ENCODE results near the gene C17orf50. TPM values are rescaled to one million over a fixed set of nuclear protein-coding genes. Genes with fewer than 3 reads are reported as not detected.

C17orf50 gene
- total and polyA plus RNA-seq, 10 donors = 0.15 to 0.42 TPM; not detected in 8

DNA sequence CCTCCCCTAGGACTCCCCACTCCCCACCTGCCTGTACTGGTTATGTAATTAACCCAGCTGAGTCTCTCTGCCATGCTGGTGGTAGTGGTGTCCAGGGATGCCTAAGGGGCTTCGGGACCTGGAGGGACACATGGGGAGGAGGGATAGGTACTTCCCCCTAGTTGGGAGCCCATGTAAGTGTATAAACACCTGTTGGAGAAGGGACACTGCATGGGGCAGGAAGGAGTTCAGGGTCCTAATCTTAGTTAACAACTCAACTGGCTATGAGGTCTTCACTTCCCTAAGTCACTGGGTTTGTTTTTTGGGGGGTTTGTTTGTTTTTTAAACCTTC, 27.9 kb upstream of the C17orf50 start:
- intact Hi-C loops (cut with DNase I; ENCODE audit: low total_unique reads) = no loop called here
- Histone ChIP-seq H3K4me1 (peaks cover 5 to 26% (median 10%) of the 10 kb centered on the region in 6 donors), H3K9me3 (no peaks in the 10 kb centered on the region), H3K4me3 (no peak overlapping the region), H3K27me3 (replicated peaks in 1 of 7) (peaks cover 0 to 18% (median 0%) of the 10 kb centered on the region in 7 donors), H3K36me3 (peaks cover 0 to 15% (median under 1%) of the 10 kb centered on the region in 6 donors), H3K27ac (no peak overlapping the region)
- TF ChIP-seq, protein P1, sequence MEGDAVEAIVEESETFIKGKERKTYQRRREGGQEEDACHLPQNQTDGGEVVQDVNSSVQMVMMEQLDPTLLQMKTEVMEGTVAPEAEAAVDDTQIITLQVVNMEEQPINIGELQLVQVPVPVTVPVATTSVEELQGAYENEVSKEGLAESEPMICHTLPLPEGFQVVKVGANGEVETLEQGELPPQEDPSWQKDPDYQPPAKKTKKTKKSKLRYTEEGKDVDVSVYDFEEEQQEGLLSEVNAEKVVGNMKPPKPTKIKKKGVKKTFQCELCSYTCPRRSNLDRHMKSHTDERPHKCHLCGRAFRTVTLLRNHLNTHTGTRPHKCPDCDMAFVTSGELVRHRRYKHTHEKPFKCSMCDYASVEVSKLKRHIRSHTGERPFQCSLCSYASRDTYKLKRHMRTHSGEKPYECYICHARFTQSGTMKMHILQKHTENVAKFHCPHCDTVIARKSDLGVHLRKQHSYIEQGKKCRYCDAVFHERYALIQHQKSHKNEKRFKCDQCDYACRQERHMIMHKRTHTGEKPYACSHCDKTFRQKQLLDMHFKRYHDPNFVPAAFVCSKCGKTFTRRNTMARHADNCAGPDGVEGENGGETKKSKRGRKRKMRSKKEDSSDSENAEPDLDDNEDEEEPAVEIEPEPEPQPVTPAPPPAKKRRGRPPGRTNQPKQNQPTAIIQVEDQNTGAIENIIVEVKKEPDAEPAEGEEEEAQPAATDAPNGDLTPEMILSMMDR (IDR thresholded peaks at IDR 0.05 in 8 of 11, conservative IDR thresholded peaks at IDR 0.05 in 3 of 11) = no peak
- no peak for TF ChIP-seq POLR2A (IDR thresholded peaks at IDR 0.05)
- no peak for TF ChIP-seq POLR2AphosphoS5 (IDR thresholded peaks at IDR 0.05)
- no peak for DNase-seq
- WGBS, 5 donors = 73 to 100% (median 88%) methylated on average over 1 of the region's 1 CpG

DNA sequence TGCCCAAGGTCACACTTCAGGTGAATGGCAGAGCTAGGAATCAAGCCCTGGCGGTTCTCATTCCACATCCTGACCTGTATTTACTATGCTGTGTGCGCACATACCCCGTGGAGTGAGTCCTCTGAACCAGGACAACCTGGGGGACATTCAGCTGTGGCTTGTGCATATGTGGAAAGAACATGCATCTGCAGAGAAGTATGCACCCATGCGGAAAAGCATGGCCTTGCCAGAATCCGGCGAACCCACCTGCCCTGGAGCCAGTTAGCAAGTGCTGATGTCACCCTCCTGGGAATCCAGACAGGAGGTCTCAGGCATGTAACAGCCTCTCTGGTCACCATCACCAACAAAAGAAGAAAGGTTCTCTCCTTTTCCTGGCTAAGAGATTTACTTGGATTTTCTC, 27.3 kb upstream of the C17orf50 start:
- Histone ChIP-seq H3K27me3 (replicated peaks in 1 of 7) (peaks cover 0 to 18% (median 0%) of the 10 kb centered on the region in 7 donors), H3K36me3 (peaks cover 0 to 10% (median 0%) of the 10 kb centered on the region in 6 donors), H3K4me3 (no peak overlapping the region), H3K4me1 (peaks cover 5 to 26% (median 10%) of the 10 kb centered on the region in 6 donors), H3K9me3 (no peaks in the 10 kb centered on the region), H3K27ac (no peak overlapping the region)
- intact Hi-C loops (cut with DNase I; ENCODE audit: low total_unique reads) = no loop called here
- TF ChIP-seq POLR2A (IDR thresholded peaks at IDR 0.05) (no peak), POLR2AphosphoS5 (IDR thresholded peaks at IDR 0.05) (no peak)
- TF ChIP-seq, protein P1 (IDR thresholded peaks at IDR 0.05 in 8 of 11, conservative IDR thresholded peaks at IDR 0.05 in 3 of 11) = no peak
- 79 to 91% (median 88%) methylated on average over 6 of the region's 6 CpGs for WGBS, 5 donors
- no peak for DNase-seq

DNA sequence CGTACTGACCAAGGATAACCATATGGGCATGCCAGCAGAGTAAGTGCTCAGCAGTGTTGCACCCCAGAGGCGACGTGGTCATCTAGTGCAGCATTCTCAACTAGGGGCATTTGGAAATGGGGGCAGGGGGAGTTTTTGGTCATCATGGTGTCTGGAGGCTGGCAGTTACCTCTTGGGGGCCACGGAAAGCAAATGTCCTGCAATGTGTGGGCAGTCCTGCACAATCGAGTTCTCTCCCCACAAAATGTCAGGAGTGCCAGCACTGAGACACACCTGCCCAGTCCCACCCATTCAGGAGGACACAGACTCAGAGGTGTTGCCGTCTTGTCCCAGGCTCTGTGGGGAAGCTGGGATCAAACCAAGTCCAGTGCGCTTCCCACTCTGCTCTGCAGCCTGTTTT, 26.3 kb upstream of the C17orf50 start:
- H3K27ac ChIP-seq = no peak overlapping the region
- 89 to 96% (median 92%) methylated on average over 7 of the region's 7 CpGs for WGBS, 5 donors
- intact Hi-C loops (cut with DNase I; ENCODE audit: low total_unique reads) = no loop called here

DNA sequence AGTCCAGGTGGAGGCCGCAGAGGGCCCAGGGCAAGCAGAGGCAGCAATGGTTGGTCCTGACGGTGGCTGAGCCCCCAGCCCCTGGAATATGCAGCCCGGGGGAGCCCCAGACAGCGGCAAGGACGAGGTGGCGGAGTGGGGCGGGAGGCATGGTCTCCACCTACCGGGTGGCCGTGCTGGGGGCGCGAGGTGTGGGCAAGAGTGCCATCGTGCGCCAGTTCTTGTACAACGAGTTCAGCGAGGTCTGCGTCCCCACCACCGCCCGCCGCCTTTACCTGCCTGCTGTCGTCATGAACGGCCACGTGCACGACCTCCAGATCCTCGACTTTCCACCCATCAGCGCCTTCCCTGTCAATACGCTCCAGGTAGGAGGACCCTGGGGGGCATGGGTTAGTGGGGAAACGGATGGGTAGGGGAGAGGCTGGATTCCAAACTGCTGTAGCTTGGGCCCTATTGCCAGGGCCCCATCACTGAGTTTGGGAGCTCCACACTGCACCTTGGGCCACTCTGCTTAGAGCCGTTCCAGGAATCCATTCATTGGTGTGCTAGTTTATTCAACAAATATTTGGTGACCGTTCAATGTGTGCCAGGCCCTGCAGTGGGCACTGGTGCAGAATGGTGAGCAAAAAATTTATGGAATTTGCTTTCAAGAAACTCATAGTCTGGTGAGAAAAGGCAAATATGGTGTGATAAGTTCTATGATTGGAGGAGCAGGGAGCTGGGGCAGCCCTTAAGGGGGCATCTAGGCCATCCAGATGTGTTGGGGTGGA, 25.5 kb upstream of the C17orf50 start:
- Histone ChIP-seq H3K9me3 (no peaks in the 10 kb centered on the region), H3K27ac (no peak overlapping the region), H3K4me1 (peaks cover 5 to 23% (median 10%) of the 10 kb centered on the region in 6 donors), H3K4me3 (no peak overlapping the region), H3K36me3 (no peaks in the 10 kb centered on the region), H3K27me3 (replicated peaks in 1 of 7) (peaks cover 0 to 22% (median 0%) of the 10 kb centered on the region in 7 donors)
- DNase-seq = no peak
- 88 to 96% (median 92%) methylated on average over 25 to 29 of the region's 29 CpGs for WGBS, 5 donors
- no peak for TF ChIP-seq POLR2A (IDR thresholded peaks at IDR 0.05)
- TF ChIP-seq, protein P1 (IDR thresholded peaks at IDR 0.05 in 8 of 11, conservative IDR thresholded peaks at IDR 0.05 in 3 of 11) = no peak
- TF ChIP-seq POLR2AphosphoS5 (IDR thresholded peaks at IDR 0.05) = no peak
- intact Hi-C loops (cut with DNase I; ENCODE audit: low total_unique reads) = no loop called here

More for the DNA sequence above, 26.3 kb upstream of the C17orf50 start:
- no peaks in the 10 kb centered on the region for H3K36me3 ChIP-seq
- H3K4me1 ChIP-seq = peaks cover 5 to 26% (median 10%) of the 10 kb centered on the region in 6 donors
- TF ChIP-seq POLR2AphosphoS5 (IDR thresholded peaks at IDR 0.05) = no peak
- TF ChIP-seq POLR2A (IDR thresholded peaks at IDR 0.05) = no peak
- TF ChIP-seq, protein P1 (IDR thresholded peaks at IDR 0.05 in 8 of 11, conservative IDR thresholded peaks at IDR 0.05 in 3 of 11) = no peak
- DNase-seq = no peak
- H3K9me3 ChIP-seq = no peaks in the 10 kb centered on the region
- no peak overlapping the region for H3K4me3 ChIP-seq
- H3K27me3 ChIP-seq (replicated peaks in 1 of 7) = peaks cover 0 to 18% (median 0%) of the 10 kb centered on the region in 7 donors

Data from spleen (tissue), 11 donors.